WTC11 (cell line): ENCODE measurements around the gene OPRL1. TPM values are rescaled to one million over a fixed set of nuclear protein-coding genes. Genes with fewer than 3 reads are reported as not detected.

Source experiments
- AR ChIP-seq: fragments of 250-450 bp; sonication (Bioruptor Pico); IDR thresholded peaks from 2 replicates; pipeline ENCODE4 v1.9.0; 2021; ENCODE audit warnings: mild to moderate bottlenecking
- ATF6 ChIP-seq: sonication (generic); formaldehyde crosslinking; IDR thresholded peaks from 2 replicates; pipeline ENCODE4 v1.8.1; 2023; ENCODE audit warnings: mild to moderate bottlenecking, missing genetic modification reagents
- FOXP1 ChIP-seq: sonication (generic); formaldehyde crosslinking; IDR thresholded peaks from 2 replicates; pipeline ENCODE4 v1.8.0; 2022; ENCODE audit warnings: missing genetic modification reagents, mild to moderate bottlenecking, moderate library complexity, borderline replicate concordance
- FOXP4 ChIP-seq: sonication (generic); formaldehyde crosslinking; IDR thresholded peaks from 2 replicates; pipeline ENCODE4 v1.8.0; 2022; ENCODE audit warnings: mild to moderate bottlenecking, missing genetic modification reagents
- GTF2I ChIP-seq: fragments of 250-450 bp; sonication (Bioruptor Pico); conservative IDR thresholded peaks from 2 replicates; pipeline ENCODE4 v1.4.0; 2021; ENCODE audit warnings: mild to moderate bottlenecking
- JUN ChIP-seq: sonication (generic); formaldehyde crosslinking; IDR thresholded peaks from 2 replicates; pipeline ENCODE4 v1.8.0; 2023; ENCODE audit warnings: mild to moderate bottlenecking, missing genetic modification reagents
- NR2C2 ChIP-seq: sonication (generic); formaldehyde crosslinking; IDR thresholded peaks from 2 replicates; pipeline ENCODE4 v1.8.0; 2022; ENCODE audit warnings: mild to moderate bottlenecking, missing genetic modification reagents
- RORB ChIP-seq: fragments of 250-450 bp; sonication (Bioruptor Pico); IDR thresholded peaks from 2 replicates; pipeline ENCODE4 v1.9.0; 2021; ENCODE audit warnings: mild to moderate bottlenecking
- TP53 ChIP-seq: sonication (generic); formaldehyde crosslinking; IDR thresholded peaks from 2 replicates; pipeline ENCODE4 v1.8.1; 2023; ENCODE audit warnings: mild to moderate bottlenecking, missing genetic modification reagents
- ZNF121 ChIP-seq: sonication (generic); formaldehyde crosslinking; IDR thresholded peaks from 2 replicates; pipeline ENCODE4 v1.8.0; 2023; ENCODE audit warnings: missing genetic modification reagents
- ZNF219 ChIP-seq: sonication (generic); formaldehyde crosslinking; IDR thresholded peaks from 2 replicates; pipeline ENCODE4 v1.8.0; 2023; ENCODE audit warnings: missing genetic modification reagents, mild to moderate bottlenecking, borderline replicate concordance
- ZNF281 ChIP-seq: sonication (generic); formaldehyde crosslinking; IDR thresholded peaks from 2 replicates; pipeline ENCODE4 v1.8.0; 2023; ENCODE audit warnings: mild to moderate bottlenecking, missing genetic modification reagents
- ZNF396 ChIP-seq: fragments of 250-450 bp; sonication (Bioruptor Pico); IDR thresholded peaks from 2 replicates; pipeline ENCODE4 v1.8.0; 2021; ENCODE audit warnings: mild to moderate bottlenecking, moderate library complexity, borderline replicate concordance
- ZNF512 ChIP-seq: sonication (generic); formaldehyde crosslinking; IDR thresholded peaks from 2 replicates; pipeline ENCODE4 v1.8.1; 2022; ENCODE audit warnings: missing genetic modification reagents, borderline replicate concordance
- ZNF532 ChIP-seq: fragments of 250-450 bp; sonication (Bioruptor Pico); IDR thresholded peaks from 2 replicates; pipeline ENCODE4 v1.9.0; 2021; ENCODE audit warnings: mild to moderate bottlenecking, borderline replicate concordance
- total RNA-seq: library from RNA; stranded (reverse); gene quantifications from 3 replicates; pipeline ENCODE4 v1.2.3, GENCODE V29; 2021

Gene OPRL1
- total RNA-seq, 1 experiment from 2014 or later, result 2.0 TPM

GRCh38 chr20:64075556-64075955 lies 4.3 kb upstream of the OPRL1 start (continued):
- TF ChIP-seq ZNF281 (CRISPR knock-in tag) (no peak), NR2C2 (CRISPR knock-in tag) (no peak), ZNF396 (CRISPR knock-in tag) (no peak), ZNF532 (no peak), FOXP4 (CRISPR knock-in tag) (no peak), AR (CRISPR knock-in tag) (no peak), RORB (CRISPR knock-in tag) (no peak), ATF6 (CRISPR knock-in tag) (no peak), ZNF121 (CRISPR knock-in tag) (no peak), ZNF512 (CRISPR knock-in tag) (no peak), TP53 (CRISPR knock-in tag) (no peak), JUN (CRISPR knock-in tag) (no peak), GTF2I (CRISPR knock-in tag) (no peak), ZNF219 (CRISPR knock-in tag) (no peak), FOXP1 (CRISPR knock-in tag) (no peak)
